ENCODE results near the gene LCOR. TPM values are rescaled to one million over a fixed set of nuclear protein-coding genes. Genes with fewer than 3 reads are reported as not detected.

LCOR gene
- total and polyA plus RNA-seq, 2 of the 13 experiments (the other 11 are each of a cell fraction or from before 2014, with no cell fraction given): 12.4 to 23.7 TPM

- no peaks in the 10 kb centered on the region for H3K9me3 ChIP-seq (ENCODE audit: low read length)
- ChIA-PET CTCF (ENCODE audit: low intra/inter-chr PET ratio, low total read pairs) (no interaction called here), POLR2A (no interaction called here)
- H3K27me3 ChIP-seq (ENCODE audit: control insufficient read depth in 1 of 2, insufficient read depth in 2 of 2, low read length in 2 of 2): no peaks in the 10 kb centered on the region
- H4K20me1 ChIP-seq (ENCODE audit: insufficient read depth, low read length): peaks cover 22% of the 10 kb centered on the region
- ATAC-seq (no peak), FAIRE-seq (no peak), DNase-seq (ENCODE audit: low spot score) (no peak)
- H3K79me2 ChIP-seq (ENCODE audit: insufficient read depth, low read length): peaks cover 79% of the 10 kb centered on the region
- H3K4me2 ChIP-seq (ENCODE audit: low read depth, low read length): no peak overlapping the region
- intact Hi-C loops (cut with micrococcal nuclease; ENCODE audit: unreplicated experiment) (loop anchor here (5.0 kb wide), 1 partner anchor 72 kb away; the partner anchor contains the start of gene LCOR), in situ Hi-C loops (cut with HindIII; ENCODE audit: extremely low pct_ligation_motif_present, low pct_unique_long_range_greater_than_20kb) (no loop called here)
- WGBS (ENCODE audit: low lambda C conversion rate): 96% methylated on average over 4 of the region's 4 CpGs
- no peak overlapping the region for H3K27ac ChIP-seq (ENCODE audit: extremely low read length, insufficient read depth, low read length)
- peaks cover 59% of the 10 kb centered on the region for H3K4me1 ChIP-seq (ENCODE audit: insufficient read depth, low read length)
- no TSS peak for BruUV-seq (replicated peaks)
- no peak overlapping the region for H2AFZ ChIP-seq (ENCODE audit: low read length)
- H3K4me3 ChIP-seq (replicated peaks in 1 of 3; ENCODE audit: insufficient read depth in 1 of 3, low read depth in 2 of 3, low read length in 3 of 3): no peak overlapping the region
- peaks cover 0 to 10% of the 10 kb centered on the region in 2 experiments; a peak in 2 of 5 replicates for H3K36me3 ChIP-seq (replicated peaks in 1 of 2; ENCODE audit: control insufficient read depth in 1 of 2, insufficient read depth in 2 of 2, low read length in 2 of 2)
- TF ChIP-seq KDM5A (IDR thresholded peaks at IDR 0.05; ENCODE audit: borderline replicate concordance, low read length) (no peak), ZNF598 (CRISPR knock-in tag; IDR thresholded peaks at IDR 0.05; ENCODE audit: borderline replicate concordance) (no peak), PHF5A (CRISPR knock-in tag; IDR thresholded peaks at IDR 0.05; ENCODE audit: low read depth, unreplicated experiment) (no peak), ZBTB34 (CRISPR knock-in tag; IDR thresholded peaks at IDR 0.05) (no peak), CHD4 (IDR thresholded peaks at IDR 0.05; ENCODE audit: borderline replicate concordance, low read length) (no peak), NCOR1 (IDR thresholded peaks at IDR 0.05; ENCODE audit: borderline replicate concordance, low read length) (no peak), ZSCAN20 (CRISPR knock-in tag; IDR thresholded peaks at IDR 0.05; ENCODE audit: borderline replicate concordance) (no peak), SRY (CRISPR knock-in tag; IDR thresholded peaks at IDR 0.05) (no peak), SRSF1 (optimal IDR thresholded peaks at IDR 0.05; ENCODE audit: low read depth, low read length) (no peak), JUNB (CRISPR knock-in tag; IDR thresholded peaks at IDR 0.05; ENCODE audit: borderline replicate concordance) (no peak), CHD2 (IDR thresholded peaks at IDR 0.05; ENCODE audit: low read depth, low read length) (no peak), JDP2 (CRISPR knock-in tag; IDR thresholded peaks at IDR 0.05; ENCODE audit: borderline replicate concordance) (no peak), SYNCRIP (IDR thresholded peaks at IDR 0.05; ENCODE audit: insufficient read depth, low read depth, low read length) (no peak), PLSCR1 (CRISPR knock-in tag; IDR thresholded peaks at IDR 0.05; ENCODE audit: borderline replicate concordance) (no peak), CREB1 (IDR thresholded peaks at IDR 0.05) (no peak), CREB1 (CRISPR knock-in tag; IDR thresholded peaks at IDR 0.05) (no peak), ARID2 (CRISPR knock-in tag; IDR thresholded peaks at IDR 0.05; ENCODE audit: borderline replicate concordance) (no peak), ZNF263 (CRISPR knock-in tag; IDR thresholded peaks at IDR 0.05) (no peak), SAP130 (CRISPR knock-in tag; IDR thresholded peaks at IDR 0.05; ENCODE audit: low read depth) (no peak)
- TF ChIP-seq, protein P1, sequence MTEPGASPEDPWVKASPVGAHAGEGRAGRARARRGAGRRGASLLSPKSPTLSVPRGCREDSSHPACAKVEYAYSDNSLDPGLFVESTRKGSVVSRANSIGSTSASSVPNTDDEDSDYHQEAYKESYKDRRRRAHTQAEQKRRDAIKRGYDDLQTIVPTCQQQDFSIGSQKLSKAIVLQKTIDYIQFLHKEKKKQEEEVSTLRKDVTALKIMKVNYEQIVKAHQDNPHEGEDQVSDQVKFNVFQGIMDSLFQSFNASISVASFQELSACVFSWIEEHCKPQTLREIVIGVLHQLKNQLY (CRISPR knock-in tag; IDR thresholded peaks at IDR 0.05): no peak
- TF ChIP-seq, protein P2, sequence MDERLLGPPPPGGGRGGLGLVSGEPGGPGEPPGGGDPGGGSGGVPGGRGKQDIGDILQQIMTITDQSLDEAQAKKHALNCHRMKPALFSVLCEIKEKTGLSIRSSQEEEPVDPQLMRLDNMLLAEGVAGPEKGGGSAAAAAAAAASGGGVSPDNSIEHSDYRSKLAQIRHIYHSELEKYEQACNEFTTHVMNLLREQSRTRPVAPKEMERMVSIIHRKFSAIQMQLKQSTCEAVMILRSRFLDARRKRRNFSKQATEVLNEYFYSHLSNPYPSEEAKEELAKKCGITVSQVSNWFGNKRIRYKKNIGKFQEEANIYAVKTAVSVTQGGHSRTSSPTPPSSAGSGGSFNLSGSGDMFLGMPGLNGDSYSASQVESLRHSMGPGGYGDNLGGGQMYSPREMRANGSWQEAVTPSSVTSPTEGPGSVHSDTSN (CRISPR knock-in tag; IDR thresholded peaks at IDR 0.05): no peak
- no peak overlapping the region for H3K9ac ChIP-seq (ENCODE audit: insufficient read depth, low read depth, low read length)
Measured at GRCh38 chr10:96904648-96905047, 72.5 kb downstream of the LCOR start.
